HCT116 (cell line): ENCODE results near the gene B3GNT5.

Source experiments
- CEBPB ChIP-seq: IDR thresholded peaks from 2 replicates; pipeline ENCODE4 v1.6.1; 2012; ENCODE audit warnings: low read depth
- TF ChIP-seq, protein P1 (sequence below), 3 experiments: fragments of 200-600 bp in 1 of 3; sonication (generic) in 1 of 3; IDR thresholded peaks in 2 of 3; conservative IDR thresholded peaks in 1 of 3; 2 replicates each; pipeline ENCODE4 v1.5.1; 2012 to 2017; ENCODE audit warnings: low read depth in 2 of 3, low read length in 2 of 3, antibody characterized with exemption in 1 of 3, borderline replicate concordance in 1 of 3, control low read depth in 1 of 3, mild to moderate bottlenecking in 1 of 3, mixed read lengths in 1 of 3, mixed run types in 1 of 3, moderate library complexity in 1 of 3; ENCODE audit not compliant: insufficient read depth in 1 of 3
- TF ChIP-seq, protein P2 (sequence below): IDR thresholded peaks from 2 replicates; pipeline ENCODE4 v1.6.1; 2011; ENCODE audit warnings: mild to moderate bottlenecking, low read length, moderate library complexity; ENCODE audit not compliant: insufficient replicate concordance; ENCODE audit errors: extremely low read depth
- TF ChIP-seq, protein P3 (sequence below): IDR thresholded peaks from 2 replicates; pipeline ENCODE4 v1.6.1; 2012; ENCODE audit warnings: low read depth

DNA sequence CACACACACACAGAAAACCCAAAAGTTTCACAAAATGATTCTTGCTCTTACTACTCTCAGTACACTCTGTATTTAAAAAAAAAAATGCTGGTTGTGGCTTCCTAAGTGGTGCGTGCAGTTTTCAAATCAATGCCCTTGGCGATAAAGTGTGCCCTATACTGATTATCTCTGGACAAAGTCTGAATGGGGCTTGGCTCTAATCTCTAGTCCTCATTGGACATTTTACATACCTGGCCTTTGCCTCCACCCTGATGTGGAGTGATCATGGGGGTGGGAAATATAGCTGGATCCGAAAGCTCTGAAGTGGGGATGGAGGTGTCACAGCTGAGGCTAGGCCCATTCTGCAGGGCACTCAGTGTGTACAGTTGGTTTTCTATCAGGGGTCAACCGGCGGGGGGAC, 14.1 kb downstream of the B3GNT5 start:
- TF ChIP-seq, protein P1, sequence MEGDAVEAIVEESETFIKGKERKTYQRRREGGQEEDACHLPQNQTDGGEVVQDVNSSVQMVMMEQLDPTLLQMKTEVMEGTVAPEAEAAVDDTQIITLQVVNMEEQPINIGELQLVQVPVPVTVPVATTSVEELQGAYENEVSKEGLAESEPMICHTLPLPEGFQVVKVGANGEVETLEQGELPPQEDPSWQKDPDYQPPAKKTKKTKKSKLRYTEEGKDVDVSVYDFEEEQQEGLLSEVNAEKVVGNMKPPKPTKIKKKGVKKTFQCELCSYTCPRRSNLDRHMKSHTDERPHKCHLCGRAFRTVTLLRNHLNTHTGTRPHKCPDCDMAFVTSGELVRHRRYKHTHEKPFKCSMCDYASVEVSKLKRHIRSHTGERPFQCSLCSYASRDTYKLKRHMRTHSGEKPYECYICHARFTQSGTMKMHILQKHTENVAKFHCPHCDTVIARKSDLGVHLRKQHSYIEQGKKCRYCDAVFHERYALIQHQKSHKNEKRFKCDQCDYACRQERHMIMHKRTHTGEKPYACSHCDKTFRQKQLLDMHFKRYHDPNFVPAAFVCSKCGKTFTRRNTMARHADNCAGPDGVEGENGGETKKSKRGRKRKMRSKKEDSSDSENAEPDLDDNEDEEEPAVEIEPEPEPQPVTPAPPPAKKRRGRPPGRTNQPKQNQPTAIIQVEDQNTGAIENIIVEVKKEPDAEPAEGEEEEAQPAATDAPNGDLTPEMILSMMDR (IDR thresholded peaks at IDR 0.05 in 2 of 3, conservative IDR thresholded peaks at IDR 0.05 in 1 of 3; ENCODE audit: borderline replicate concordance in 1 of 3, insufficient read depth in 1 of 3, low read depth in 2 of 3, low read length in 2 of 3): no peak
- TF ChIP-seq CEBPB: no peak
- TF ChIP-seq, protein P2, sequence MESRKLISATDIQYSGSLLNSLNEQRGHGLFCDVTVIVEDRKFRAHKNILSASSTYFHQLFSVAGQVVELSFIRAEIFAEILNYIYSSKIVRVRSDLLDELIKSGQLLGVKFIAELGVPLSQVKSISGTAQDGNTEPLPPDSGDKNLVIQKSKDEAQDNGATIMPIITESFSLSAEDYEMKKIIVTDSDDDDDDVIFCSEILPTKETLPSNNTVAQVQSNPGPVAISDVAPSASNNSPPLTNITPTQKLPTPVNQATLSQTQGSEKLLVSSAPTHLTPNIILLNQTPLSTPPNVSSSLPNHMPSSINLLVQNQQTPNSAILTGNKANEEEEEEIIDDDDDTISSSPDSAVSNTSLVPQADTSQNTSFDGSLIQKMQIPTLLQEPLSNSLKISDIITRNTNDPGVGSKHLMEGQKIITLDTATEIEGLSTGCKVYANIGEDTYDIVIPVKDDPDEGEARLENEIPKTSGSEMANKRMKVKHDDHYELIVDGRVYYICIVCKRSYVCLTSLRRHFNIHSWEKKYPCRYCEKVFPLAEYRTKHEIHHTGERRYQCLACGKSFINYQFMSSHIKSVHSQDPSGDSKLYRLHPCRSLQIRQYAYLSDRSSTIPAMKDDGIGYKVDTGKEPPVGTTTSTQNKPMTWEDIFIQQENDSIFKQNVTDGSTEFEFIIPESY: no peak
- TF ChIP-seq, protein P3, sequence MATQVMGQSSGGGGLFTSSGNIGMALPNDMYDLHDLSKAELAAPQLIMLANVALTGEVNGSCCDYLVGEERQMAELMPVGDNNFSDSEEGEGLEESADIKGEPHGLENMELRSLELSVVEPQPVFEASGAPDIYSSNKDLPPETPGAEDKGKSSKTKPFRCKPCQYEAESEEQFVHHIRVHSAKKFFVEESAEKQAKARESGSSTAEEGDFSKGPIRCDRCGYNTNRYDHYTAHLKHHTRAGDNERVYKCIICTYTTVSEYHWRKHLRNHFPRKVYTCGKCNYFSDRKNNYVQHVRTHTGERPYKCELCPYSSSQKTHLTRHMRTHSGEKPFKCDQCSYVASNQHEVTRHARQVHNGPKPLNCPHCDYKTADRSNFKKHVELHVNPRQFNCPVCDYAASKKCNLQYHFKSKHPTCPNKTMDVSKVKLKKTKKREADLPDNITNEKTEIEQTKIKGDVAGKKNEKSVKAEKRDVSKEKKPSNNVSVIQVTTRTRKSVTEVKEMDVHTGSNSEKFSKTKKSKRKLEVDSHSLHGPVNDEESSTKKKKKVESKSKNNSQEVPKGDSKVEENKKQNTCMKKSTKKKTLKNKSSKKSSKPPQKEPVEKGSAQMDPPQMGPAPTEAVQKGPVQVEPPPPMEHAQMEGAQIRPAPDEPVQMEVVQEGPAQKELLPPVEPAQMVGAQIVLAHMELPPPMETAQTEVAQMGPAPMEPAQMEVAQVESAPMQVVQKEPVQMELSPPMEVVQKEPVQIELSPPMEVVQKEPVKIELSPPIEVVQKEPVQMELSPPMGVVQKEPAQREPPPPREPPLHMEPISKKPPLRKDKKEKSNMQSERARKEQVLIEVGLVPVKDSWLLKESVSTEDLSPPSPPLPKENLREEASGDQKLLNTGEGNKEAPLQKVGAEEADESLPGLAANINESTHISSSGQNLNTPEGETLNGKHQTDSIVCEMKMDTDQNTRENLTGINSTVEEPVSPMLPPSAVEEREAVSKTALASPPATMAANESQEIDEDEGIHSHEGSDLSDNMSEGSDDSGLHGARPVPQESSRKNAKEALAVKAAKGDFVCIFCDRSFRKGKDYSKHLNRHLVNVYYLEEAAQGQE: no peak
